Stimulated activated CD4-positive, alpha-beta T cell treated with anti-CD3 and anti-CD28 coated beads, Interleukin-12 subunit alpha, Interleukin-12 subunit beta, amount 100 ng/mL, for 24 hours (primary cell): ENCODE data around the gene NAALAD2.
"Not testable (repeated sequence)": the region's sequence is repeated elsewhere in the genome, so short reads cannot be mapped to it uniquely, and the experiment has no call there.

Experiments
- DNase-seq, 2 experiments: peaks; one replicate each; pipeline ENCODE4 v3.0.0-alpha.2; 2020; ENCODE audit warnings: low read depth in 2 of 2

Gene NAALAD2

DNA sequence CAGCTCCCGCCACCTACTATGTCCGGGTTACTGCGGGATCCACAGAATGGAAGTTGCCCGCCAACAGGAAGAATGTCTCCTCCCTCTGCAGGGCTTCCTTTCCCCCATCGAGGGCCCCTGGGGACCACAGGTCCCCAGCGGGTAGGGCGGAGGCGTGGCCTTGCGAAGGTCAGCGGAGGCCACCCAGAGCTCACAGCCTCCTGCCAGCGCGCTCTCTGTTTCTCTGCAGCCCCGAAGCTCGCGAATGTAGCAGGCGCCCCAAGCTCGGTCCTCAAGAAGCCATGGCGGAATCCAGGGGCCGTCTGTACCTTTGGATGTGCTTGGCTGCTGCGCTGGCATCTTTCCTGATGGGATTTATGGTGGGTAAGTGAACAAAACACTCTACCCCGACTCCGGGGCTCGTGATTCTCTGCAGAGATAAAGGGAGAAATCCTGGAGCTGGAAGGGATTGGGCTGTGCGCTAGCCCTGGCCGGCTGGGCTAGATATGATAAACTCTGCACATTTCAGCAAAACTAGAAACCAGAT is at the start of gene NAALAD2:
Gene NAALAD2, plus strand, starts transcription at position 186 of the 526 bp plus-strand sequence. Its CDS starts 96 bp downstream, at position 282.
- peak in 1 of 2 experiments; percentile 0 for DNase-seq

DNA sequence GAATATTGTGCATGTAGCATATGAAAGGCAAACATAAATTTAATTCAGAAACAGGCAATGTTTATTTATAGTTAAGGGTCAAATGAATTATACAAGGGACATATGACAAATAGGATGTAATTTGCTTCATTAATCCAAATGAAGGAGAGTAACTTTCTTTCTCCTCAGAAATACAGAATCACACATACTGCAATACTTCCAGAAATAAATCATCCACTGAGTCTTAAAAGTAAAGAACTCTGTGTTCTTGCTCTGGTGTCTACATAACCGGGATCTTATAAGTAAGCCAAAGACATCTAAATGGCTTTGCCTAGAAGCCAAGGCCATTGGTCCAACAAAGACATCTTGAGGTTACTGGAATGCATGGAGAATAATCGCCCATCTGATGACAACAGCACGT is 48.8 kb upstream of the NAALAD2 start, which contains the start of gene UBTFL1:
Gene UBTFL1, plus strand, starts transcription at position 301 of the 400 bp plus-strand sequence. Its CDS starts 0 bp downstream, at position 301.
- not testable (repeated sequence) for DNase-seq

DNA sequence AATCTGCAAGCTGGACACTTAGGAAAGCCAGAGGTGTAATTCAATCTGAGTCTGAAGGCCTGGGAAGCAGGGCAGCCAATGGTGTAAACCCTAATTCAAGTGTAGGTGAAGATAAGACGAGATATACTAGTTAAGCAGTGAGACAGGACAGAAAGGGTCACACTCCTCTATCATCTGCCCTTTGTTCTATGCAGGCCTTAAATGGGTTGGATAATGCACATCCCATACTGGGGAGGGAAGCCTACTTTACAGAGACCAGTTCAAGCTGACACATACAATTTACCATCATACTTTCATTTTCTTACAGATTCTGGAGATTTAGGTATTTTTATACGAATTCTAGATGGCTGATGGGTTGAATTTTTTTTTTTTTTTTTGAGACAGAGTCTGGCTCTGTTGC is 45.7 kb upstream of the NAALAD2 start:
- not testable (repeated sequence) for DNase-seq

DNA sequence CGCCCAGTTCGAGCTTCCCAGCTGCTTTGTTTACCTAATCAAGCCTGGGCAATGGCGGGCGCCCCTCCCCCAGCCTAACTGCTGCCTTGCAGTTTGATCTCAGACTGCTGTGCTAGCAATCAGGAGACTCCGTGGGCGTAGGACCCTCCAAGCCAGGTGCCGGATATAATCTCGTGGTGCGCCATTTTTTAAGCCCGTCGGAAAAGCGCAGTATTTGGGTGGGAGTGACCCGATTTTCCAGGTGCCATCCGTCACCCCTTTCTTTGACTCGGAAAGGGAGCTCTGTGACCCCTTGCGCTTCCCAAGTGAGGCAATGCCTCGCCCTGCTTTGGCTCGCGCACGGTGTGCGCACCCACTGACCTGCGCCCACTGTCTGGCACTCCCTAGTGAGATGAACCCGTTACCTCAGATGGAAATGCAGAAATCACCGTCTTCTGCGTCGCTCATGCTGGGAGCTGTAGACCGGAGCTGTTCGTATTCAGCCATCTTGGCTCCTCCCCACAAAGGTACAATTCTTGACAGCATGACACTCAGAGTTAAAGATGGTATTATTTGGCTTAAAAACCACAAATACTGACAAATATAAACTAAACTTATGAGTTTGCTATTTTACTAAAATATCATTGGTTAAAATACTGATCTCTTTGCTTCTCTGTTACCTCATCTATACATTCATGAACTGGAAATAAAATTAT is 39.1 kb upstream of the NAALAD2 start:
- not testable (repeated sequence) for DNase-seq

DNA sequence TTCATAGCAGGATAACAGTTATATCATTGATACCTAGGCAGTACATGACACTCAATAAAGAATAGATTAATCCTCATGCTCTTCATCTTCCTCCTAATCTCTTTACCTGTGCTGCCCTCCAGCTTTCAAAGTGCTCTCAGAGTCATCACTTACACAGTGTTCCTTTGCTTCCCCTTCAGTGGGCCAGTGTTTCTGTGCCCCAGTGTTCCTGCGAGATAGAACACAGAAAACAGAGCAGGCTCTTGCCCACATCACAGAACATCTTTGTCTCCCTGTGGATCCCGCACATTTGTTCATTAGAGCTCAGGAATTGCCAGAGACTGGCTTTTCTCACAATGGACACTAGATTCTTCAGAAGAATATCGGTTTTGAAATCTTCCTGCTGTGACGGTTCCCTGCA is 36.2 kb upstream of the NAALAD2 start:
- not testable (repeated sequence) for DNase-seq

DNA sequence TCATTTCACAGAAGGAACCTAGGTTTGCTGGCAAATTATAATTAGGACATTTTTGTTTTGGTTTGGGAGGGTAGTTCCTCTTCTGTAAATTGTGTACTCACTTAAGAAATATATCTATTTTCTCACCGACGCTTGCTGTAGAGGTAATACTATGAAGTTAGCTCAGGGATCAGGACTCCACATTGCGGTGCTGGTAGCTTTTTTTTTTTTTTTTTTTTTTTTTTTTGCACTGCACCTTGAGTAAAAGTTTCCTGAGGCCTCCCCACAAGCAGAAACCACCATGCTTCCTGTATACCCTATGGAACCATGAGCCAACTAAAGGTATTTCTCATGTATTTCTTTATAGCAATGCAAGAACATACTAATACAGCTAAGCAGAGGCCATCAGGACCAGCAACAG is 34.0 kb upstream of the NAALAD2 start:
- no peak for DNase-seq

DNA sequence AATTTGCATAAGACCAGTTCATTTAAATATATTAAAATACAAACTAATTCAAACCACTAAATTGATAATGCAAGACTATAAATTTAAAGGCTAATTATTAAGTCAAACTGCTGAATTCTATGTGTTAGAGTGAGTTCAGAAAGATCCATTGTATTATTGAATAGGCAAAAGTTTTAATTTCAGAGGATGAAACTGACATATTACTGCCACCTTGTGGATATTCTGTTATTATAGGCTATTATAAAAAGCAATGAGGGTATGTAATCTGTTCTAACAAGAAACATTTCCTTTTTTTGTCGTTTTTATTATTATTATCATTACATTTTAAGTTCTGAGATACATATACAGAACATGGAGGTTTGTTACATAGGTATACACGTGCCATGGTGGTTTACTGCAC is 20.9 kb upstream of the NAALAD2 start:
- no peak for DNase-seq

DNA sequence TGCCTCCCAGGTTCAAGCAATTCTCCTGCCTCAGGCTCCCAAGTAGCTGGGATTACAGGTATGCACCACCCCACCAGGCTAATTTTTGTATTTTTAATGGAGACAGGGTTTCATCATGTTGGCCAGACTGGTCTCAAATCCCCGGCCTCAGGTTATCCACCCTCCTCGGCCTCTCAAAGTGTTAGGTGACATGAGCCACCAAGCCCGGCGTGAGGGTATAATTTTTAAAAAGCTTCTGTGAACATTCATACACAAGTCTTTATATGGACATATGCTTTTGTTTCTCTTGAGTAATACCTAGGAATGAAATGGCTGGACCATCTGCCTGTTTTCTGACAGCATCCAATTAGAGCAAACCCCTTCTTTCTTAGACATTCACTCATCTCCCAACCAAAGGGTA is 14.3 kb upstream of the NAALAD2 start:
- no peak for DNase-seq

DNA sequence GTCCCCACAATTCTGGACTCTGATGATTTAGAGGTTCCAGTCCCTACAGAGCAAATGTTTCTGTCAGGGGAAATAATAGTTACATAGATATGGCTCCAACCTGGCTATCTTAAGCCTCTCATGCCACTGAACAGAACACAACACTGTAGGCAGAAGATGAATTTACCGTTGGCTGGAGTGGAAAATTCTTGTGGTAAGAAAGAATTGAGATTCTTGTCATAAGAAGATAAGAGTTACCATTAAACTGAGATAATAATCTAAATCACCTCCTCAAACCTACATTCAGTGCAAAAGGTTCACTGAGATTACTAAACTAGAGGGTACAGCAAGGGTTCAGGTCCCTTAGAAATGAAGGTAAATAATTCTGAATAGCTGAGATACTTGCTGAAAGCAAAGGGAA is 10.1 kb upstream of the NAALAD2 start:
- no peak for DNase-seq

DNA sequence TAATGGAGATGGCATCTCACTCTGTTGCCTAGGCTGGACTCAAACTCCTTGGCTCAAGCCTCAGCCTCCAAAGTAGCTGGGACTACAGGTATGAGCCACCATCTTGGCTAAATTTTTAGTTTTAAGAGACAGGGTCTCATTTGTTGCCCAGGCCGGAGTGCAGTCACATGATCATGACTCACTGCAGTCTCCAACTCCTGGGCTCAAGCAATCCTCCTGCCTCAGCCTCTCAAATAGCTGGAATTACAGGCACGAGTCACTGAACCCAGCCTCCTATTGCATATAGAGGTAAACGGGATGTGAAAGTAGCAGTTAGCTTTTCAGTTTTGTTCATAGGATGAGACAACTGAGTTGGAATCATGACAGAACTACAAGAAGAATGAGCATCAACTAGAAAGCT is 9.5 kb upstream of the NAALAD2 start:
- DNase-seq = no peak

DNA sequence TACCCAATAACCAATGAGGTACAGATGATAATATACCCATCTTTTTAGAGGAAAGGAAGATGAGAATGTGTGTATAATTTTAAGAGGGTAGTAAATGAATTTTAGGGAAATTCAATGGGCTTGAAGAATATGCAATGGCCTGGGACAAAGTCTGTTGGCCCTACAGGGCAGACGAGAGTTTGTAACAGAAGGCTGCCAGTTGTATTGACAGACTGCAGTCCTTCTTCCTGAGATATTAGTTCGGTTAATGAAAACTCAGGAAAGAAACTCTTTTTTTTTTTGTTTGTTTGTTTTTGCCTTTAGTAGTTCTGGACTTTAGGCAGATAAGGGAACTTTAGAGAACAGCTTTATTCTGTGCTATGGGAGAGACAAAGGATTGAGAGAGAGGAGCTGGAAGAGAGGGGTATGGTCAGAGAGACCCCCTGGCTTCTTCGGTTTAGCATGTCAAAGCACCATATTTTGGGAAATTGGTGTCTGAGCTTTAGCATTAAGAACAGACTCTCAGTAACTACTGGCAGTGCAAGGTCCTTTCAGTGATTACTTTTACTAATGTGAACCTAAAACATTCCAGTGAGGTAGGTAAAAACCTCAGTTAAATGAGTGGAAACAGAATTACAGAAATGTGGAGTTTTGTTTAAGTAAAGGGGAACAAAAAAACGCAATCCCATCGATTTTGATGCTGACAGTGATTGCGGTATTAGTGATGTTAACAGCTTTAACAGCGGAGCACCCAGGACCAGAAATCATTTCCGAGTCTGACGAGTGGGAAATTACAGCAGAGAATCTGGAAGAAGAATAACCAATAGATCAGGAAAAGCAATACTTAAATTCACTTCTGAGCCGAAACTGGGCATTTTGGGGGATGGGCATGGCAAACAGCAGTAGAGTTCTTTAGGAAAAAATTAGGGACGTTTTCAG is 644 bp upstream of the NAALAD2 start:
- no peak for DNase-seq

DNA sequence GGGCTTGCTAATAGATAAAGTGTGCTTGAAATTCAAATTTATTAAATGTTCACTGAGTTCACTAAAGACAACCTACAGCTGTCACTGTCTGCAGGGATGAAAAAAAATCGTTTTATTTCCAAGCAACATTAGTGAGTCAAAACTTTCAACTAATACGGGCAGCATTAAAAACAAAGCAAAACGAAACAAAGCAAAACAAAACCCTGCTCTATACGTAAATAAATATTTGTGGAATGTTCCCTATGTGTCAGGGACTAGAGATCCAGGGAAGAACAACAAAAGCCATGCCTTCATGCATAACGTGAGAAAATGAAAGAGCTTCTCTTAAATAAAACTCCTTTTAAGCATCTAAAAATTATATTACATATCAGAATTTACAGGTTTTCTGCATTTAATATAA is 553 bp downstream of the NAALAD2 start:
- no peak for DNase-seq

DNA sequence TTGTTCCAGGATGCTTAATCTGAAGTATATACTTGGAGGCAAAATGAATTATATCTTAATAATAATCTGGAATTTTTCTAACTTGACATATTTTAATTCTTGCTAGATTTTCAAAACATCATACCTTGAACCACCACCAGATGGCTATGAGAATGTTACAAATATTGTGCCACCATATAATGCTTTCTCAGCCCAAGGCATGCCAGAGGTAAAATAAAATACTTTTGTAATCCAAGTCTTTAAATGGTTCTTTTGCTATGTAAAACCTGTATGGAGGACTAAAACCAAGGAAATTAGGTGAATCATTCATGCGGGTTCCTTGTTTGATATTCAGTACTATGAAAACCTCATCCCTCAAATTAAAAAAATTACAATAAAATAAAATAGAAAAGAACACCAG is 14.4 kb downstream of the NAALAD2 start:
- no peak for DNase-seq

DNA sequence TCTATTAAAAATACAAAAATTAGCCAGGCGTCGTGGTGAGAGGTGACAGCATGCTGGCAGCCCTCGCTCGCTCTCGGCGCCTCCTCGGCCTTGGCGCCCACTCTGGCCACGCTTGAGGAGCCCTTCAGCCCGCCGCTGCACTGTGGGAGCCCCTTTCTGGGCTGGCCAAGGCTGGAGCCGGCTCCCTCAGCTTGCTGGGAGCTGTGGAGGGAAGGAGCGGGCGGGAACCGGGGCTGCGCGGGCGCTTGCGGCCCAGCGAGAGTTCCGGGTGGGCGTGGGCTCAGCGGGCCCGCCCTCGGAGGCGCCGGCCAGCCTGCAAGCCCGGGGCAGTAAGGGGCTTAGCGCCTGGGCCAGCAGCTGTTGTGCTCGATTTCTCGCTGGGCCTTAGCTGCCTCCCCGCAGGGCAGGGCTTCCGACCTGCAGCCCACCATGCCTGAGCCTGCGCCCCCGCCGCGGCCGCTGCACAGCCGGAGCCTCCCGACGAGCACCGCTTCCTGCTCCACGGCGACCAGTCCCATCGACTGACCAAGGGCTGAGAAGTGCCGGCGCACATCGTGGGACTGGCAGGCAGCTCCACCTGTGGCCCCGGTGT is 32.6 kb downstream of the NAALAD2 start:
- DNase-seq = not testable (repeated sequence)

DNA sequence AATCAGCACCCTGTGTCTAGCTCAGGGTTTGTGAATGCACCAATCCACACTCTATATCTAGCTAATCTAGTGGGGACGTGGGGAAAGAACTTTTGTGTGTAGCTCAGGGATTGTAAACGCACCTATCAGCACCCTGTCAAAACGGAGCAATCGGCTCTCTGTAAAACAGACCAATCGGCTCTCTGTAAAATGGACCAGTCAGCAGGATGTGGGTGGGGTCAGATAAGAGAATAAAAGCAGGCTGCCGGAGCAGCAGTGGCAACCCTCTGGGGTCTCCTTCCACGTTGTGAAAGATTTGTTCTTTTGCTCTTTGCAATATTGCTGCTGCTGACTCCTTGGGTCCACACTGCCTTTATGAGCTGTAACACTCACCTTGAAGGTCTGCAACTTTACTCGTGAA is 33.2 kb downstream of the NAALAD2 start:
- DNase-seq = not testable (repeated sequence)

DNA sequence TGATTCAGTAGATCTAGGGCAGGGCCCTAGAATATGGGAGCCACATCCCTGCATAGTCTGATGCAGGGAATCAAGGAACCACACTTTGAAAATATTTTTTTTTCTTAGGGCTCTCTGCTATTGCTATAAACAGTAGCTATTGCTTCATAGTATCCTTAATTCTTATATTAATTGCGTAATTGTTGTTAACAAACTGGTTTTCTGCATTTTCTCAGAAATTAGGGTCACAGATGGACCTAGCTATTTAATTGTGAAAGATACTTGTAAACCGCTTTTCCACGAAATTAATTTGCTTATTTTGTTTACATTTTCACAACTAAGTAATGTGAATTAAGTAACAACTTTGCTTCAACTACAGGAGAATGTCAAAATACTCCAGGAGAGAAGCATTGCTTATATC is 34.1 kb downstream of the NAALAD2 start:
- DNase-seq = no peak

DNA sequence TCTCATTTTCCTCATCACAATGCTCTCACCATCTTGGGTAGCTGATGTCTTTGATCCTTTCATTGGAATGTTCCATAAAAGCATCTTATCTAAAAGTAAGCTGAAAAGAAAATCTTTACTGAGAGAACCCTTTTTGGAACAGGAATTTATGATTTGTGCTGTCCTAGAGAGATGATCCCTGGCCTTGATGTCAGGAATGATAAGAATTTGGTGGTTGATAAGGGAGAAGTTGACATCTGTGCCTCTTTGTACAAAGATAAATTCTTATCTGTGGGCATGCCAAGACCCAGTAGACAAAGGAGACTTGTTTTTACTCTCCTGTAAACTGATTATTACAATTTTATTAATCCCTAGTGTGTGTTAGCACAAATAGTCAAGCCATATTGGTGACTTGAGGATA is 36.9 kb downstream of the NAALAD2 start:
- DNase-seq = no peak

DNA sequence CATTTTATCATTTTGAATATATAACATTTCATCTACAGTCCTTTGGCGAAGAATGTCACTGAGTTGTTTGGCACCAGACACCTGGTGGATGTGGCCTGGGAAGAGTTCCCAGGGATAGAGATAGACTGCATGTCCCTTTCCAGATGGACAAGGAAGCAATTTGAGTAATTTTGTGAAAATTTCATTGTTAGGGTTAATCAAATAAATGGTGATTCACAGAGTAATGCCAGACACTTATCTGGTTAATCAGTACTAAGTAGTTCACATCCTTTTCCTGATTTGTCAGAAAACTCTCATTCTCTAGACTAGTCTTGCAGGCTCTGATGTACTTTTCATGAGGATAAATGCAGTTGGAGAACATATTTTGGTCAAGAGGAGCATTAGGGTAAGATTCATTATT is 41.6 kb downstream of the NAALAD2 start:
- no peak for DNase-seq

DNA sequence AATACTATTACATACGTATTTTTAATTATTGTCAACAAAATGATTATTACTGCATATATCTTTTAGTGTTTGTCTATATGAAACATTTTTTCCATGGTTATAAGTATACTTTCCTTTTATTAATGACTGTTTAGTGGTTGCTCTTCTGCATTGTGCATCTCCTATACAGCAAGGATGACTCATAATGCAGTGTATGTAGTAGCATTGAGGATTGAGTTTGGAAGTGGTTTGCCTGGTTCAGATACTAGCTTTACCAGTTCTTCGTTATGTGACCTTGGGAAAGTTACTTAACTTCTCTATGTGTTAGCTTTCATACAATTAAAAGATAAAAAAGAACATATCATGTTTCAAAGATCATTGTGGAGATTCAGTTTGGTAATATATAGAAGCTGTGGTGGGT is 44.3 kb downstream of the NAALAD2 start:
- DNase-seq = no peak

DNA sequence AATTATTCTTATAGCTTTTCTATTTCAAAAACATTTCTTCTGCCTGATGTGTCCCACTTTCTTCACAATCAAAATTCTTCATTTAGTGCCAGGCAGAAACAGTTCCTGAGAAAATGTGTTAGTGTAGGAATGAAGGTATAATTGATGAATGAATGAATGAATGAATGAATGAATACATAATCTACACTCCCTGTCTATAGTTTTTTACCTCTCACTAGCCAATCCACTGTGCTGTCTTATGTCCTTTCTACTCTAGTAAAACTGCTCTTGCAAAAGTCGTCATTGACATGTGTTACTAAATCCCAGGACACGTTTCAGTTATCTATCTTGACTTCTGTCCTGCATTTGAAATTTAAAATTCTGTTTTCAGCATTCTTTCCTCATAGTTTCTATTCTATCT is 45.5 kb downstream of the NAALAD2 start:
- DNase-seq = no peak

DNA sequence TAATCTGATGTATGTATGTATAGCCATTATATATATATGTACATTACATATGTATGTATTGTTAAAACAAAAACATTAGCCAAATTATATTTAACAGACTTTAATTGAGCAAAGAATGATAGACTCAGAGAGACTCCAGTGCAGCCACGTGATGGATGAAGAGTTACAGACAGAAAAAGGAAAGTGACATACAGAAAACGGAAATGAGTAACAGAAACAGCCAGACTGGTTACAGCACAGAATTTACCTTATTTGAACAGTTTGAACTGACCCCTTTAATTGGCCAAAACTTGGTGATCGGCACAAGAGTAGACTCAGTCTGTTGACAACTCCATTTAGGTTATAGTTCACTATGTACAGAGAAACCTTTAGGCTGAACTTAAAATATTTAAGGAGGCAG is 53.4 kb downstream of the NAALAD2 start:
- no peak for DNase-seq

DNA sequence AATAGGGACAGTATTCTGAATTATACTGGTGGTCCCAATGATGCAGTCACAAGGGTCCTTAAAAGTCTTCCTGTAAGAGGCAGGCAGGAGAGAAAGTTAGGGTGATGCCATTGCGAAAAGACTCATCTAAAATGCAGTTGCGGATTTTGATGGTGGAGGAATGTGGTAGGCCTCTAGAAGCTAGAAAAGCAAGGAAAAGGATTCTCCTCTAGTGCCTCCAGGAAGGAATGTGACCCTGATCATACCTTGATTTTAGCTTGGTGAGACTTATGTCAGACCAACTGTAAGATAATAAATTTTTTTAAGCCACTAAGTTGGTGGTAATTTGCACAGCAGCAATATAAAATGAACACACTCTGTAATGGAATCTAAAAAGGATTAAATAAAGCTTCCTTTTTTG is 54.5 kb downstream of the NAALAD2 start:
- no peak for DNase-seq
